H1 (cell line): ENCODE measurements around the gene MRI1. TPM values are rescaled to one million over a fixed set of nuclear protein-coding genes. Genes with fewer than 3 reads are reported as not detected.

Source experiments
- CTCF ChIA-PET: fragments of 300-600 bp; sonication (Branson Sonifier 250); formaldehyde crosslinking; loops from one replicate; lab custom pipeline; 2021; ENCODE audit not compliant: partially characterized antibody; lab: Charles Lee
- POLR2A ChIA-PET: fragments of 300-600 bp; sonication (Branson Sonifier 250); formaldehyde crosslinking; loops from one replicate; lab custom pipeline; 2021; ENCODE audit warnings: inconsistent platforms; ENCODE audit not compliant: partially characterized antibody; lab: Charles Lee
- DNase-seq, 2 experiments: peaks; one replicate each; pipeline versions ENCODE4 v3.0.0 to v3.0.0-alpha.2; 2010 to 2022; ENCODE audit warnings: low spot score in 2 of 2, low read depth in 1 of 2, mixed read lengths in 1 of 2
- FAIRE-seq: peaks from 2 replicates; lab custom pipeline; 2011; peaks lifted over from hg19 to GRCh38; lab: Jason Lieb, UNC
- H2AFZ ChIP-seq: 2 replicates; pipeline ENCODE4 v1.8.1; 2012; ENCODE audit warnings: low read length, inconsistent platforms
- H2AK5ac ChIP-seq: 2 replicates; pipeline ENCODE4 v1.6.1; 2013; ENCODE audit warnings: low read depth, low read length
- H2BK120ac ChIP-seq: replicated peaks from 2 replicates; pipeline ENCODE3; 2013; ENCODE audit warnings: low read depth, low read length, inconsistent platforms
- H2BK12ac ChIP-seq: 2 replicates; pipeline ENCODE4 v1.6.1; 2013; ENCODE audit warnings: low read depth, low read length
- H2BK15ac ChIP-seq: 2 replicates; pipeline ENCODE4 v1.6.1; 2013; ENCODE audit warnings: low read length
- H2BK20ac ChIP-seq: 2 replicates; pipeline ENCODE4 v1.6.1; 2013; ENCODE audit warnings: low read length
- H2BK5ac ChIP-seq: 2 replicates; pipeline ENCODE4 v1.6.1; 2013; ENCODE audit warnings: low read depth, low read length
- H3K14ac ChIP-seq: 2 replicates; pipeline ENCODE4 v1.6.1; 2013; ENCODE audit warnings: inconsistent platforms; ENCODE audit not compliant: insufficient read length
- H3K18ac ChIP-seq: 2 replicates; pipeline ENCODE4 v1.6.1; 2013; ENCODE audit warnings: low read length; ENCODE audit errors: extremely low read depth
- H3K23ac ChIP-seq: 2 replicates; pipeline ENCODE4 v1.6.1; 2013; ENCODE audit warnings: inconsistent platforms; ENCODE audit not compliant: insufficient read length
- H3K23me2 ChIP-seq: 2 replicates; pipeline ENCODE4 v1.6.1; 2013; ENCODE audit warnings: low read depth, low read length
- H3K27ac ChIP-seq: 2 replicates; pipeline ENCODE4 v1.6.1; 2011; ENCODE audit warnings: low read depth, low read length, inconsistent platforms
- H3K27me3 ChIP-seq, 4 experiments: replicated peaks in 1 of 4; 1 replicate in 1 of 4; 2 replicates in 3 of 4; pipeline versions ENCODE4 v1.6.1 to v1.8.1; 2011 to 2013; ENCODE audit warnings: low read length in 3 of 4, mild to moderate bottlenecking in 3 of 4, inconsistent platforms in 2 of 4, mixed read lengths in 2 of 4, moderate library complexity in 1 of 4; ENCODE audit not compliant: control insufficient read depth in 3 of 4, insufficient read depth in 3 of 4; ENCODE audit errors: extremely low read depth in 1 of 4
- H3K36me3 ChIP-seq, 4 experiments: 2 replicates each; pipeline versions ENCODE4 v1.6.1 to v1.8.1; 2011 to 2013; ENCODE audit warnings: mild to moderate bottlenecking in 4 of 4, low read length in 3 of 4, moderate library complexity in 2 of 4, control low read depth in 1 of 4, inconsistent platforms in 1 of 4; ENCODE audit not compliant: insufficient read depth in 4 of 4, control insufficient read depth in 2 of 4
- H3K4ac ChIP-seq: replicated peaks from 2 replicates; pipeline ENCODE3; 2013; ENCODE audit warnings: low read length, low read depth, mixed read lengths, inconsistent platforms; ENCODE audit not compliant: insufficient read length
- H3K4me1 ChIP-seq, 4 experiments: replicated peaks in 1 of 4; 1 replicate in 1 of 4; 2 replicates in 3 of 4; pipeline versions ENCODE4 v1.6.1 to v1.8.1; 2011 to 2013; ENCODE audit warnings: low read length in 3 of 4, inconsistent platforms in 2 of 4, mixed read lengths in 1 of 4; ENCODE audit not compliant: insufficient read depth in 4 of 4, control insufficient read depth in 3 of 4
- H3K4me2 ChIP-seq, 2 experiments: 2 replicates each; pipeline versions ENCODE4 v1.6.1 to v1.8.1; 2011 to 2013; ENCODE audit warnings: low read depth in 2 of 2, low read length in 2 of 2, control low read depth in 1 of 2, inconsistent platforms in 1 of 2, mild to moderate bottlenecking in 1 of 2; ENCODE audit not compliant: insufficient read depth in 1 of 2
- H3K4me3 ChIP-seq, 4 experiments: fragments of 200-600, 300-600 bp in 1 of 4; sonication (generic), shearing (Covaris generic), sonication (Bioruptor Twin) in 1 of 4; 2 replicates each; pipeline versions ENCODE4 v1.5.1 to v1.8.1; 2011 to 2016; ENCODE audit warnings: low read length in 4 of 4, low read depth in 3 of 4, control low read depth in 2 of 4, inconsistent platforms in 2 of 4, mild to moderate bottlenecking in 2 of 4, mixed read lengths in 1 of 4, moderate library complexity in 1 of 4; ENCODE audit not compliant: insufficient read depth in 2 of 4; ENCODE audit errors: extremely low read depth in 1 of 4
- H3K56ac ChIP-seq: replicated peaks from 2 replicates; pipeline ENCODE3; 2013; ENCODE audit warnings: low read depth, mild to moderate bottlenecking, mixed read lengths, low read length, inconsistent platforms; ENCODE audit not compliant: insufficient read length
- H3K79me1 ChIP-seq: 2 replicates; pipeline ENCODE4 v1.6.1; 2013; ENCODE audit warnings: low read depth, low read length, control low read depth
- H3K79me2 ChIP-seq, 2 experiments: 2 replicates each; pipeline versions ENCODE4 v1.6.1 to v1.8.1; 2012 to 2013; ENCODE audit warnings: low read length in 2 of 2, mild to moderate bottlenecking in 2 of 2, inconsistent platforms in 1 of 2; ENCODE audit not compliant: insufficient read depth in 2 of 2, control insufficient read depth in 1 of 2
- H3K9ac ChIP-seq, 4 experiments: replicated peaks in 1 of 4; 1 replicate in 1 of 4; 2 replicates in 3 of 4; pipeline versions ENCODE4 v1.6.1 to v1.8.1; 2011 to 2013; ENCODE audit warnings: low read depth in 3 of 4, low read length in 3 of 4, control low read depth in 2 of 4, mild to moderate bottlenecking in 2 of 4, moderate library complexity in 2 of 4, inconsistent platforms in 1 of 4; ENCODE audit errors: extremely low read depth in 1 of 4
- H3K9me3 ChIP-seq, 2 experiments: 2 replicates each; pipeline versions ENCODE4 v1.6.1 to v1.8.1; 2012 to 2013; ENCODE audit warnings: mild to moderate bottlenecking in 2 of 2, moderate library complexity in 2 of 2, control low read depth in 1 of 2, inconsistent platforms in 1 of 2, low read depth in 1 of 2, low read length in 1 of 2, mixed read lengths in 1 of 2; ENCODE audit not compliant: insufficient read depth in 2 of 2
- H4K20me1 ChIP-seq, 2 experiments: replicated peaks in 1 of 2; 2 replicates each; pipeline versions ENCODE3 to v1.8.1; 2011 to 2013; ENCODE audit warnings: inconsistent platforms in 2 of 2, low read length in 2 of 2, mild to moderate bottlenecking in 1 of 2; ENCODE audit not compliant: insufficient read depth in 2 of 2, control insufficient read depth in 1 of 2
- H4K5ac ChIP-seq: 2 replicates; pipeline ENCODE4 v1.6.1; 2013; ENCODE audit warnings: low read length, low read depth, mixed read lengths, inconsistent platforms; ENCODE audit not compliant: insufficient read length
- H4K8ac ChIP-seq: 2 replicates; pipeline ENCODE4 v1.8.0; 2013; ENCODE audit warnings: mild to moderate bottlenecking, moderate library complexity, low read length, inconsistent platforms; ENCODE audit not compliant: insufficient read depth; ENCODE audit errors: extremely low read depth
- H4K91ac ChIP-seq: replicated peaks from 2 replicates; pipeline ENCODE3; 2013; ENCODE audit warnings: low read length, mixed read lengths, inconsistent platforms; ENCODE audit not compliant: insufficient read length
- BACH1 ChIP-seq: IDR thresholded peaks from 2 replicates; pipeline ENCODE4 v1.6.1; 2012; ENCODE audit warnings: low read length, improper control_type of control experiment
- CREB1 ChIP-seq: IDR thresholded peaks from 2 replicates; pipeline ENCODE4 v1.6.1; 2012; ENCODE audit warnings: inconsistent platforms
- CTBP2 ChIP-seq: IDR thresholded peaks from 2 replicates; pipeline ENCODE4 v1.7.0; 2011; ENCODE audit warnings: borderline replicate concordance, mild to moderate bottlenecking, moderate library complexity, mixed read lengths, low read length; ENCODE audit not compliant: insufficient read depth, insufficient read length
- EGR1 ChIP-seq: IDR thresholded peaks from 2 replicates; pipeline ENCODE4 v1.6.1; 2011; ENCODE audit warnings: low read depth, low read length, borderline replicate concordance
- GTF2F1 ChIP-seq: IDR thresholded peaks from 2 replicates; pipeline ENCODE4 v1.6.1; 2012; ENCODE audit warnings: low read depth, low read length, improper control_type of control experiment, borderline replicate concordance
- POLR2A ChIP-seq, 2 experiments: IDR thresholded peaks; 1 replicate in 1 of 2; 2 replicates in 1 of 2; pipeline ENCODE4 v1.6.1; 2011; ENCODE audit warnings: low read depth in 2 of 2, low read length in 2 of 2, mild to moderate bottlenecking in 2 of 2; ENCODE audit errors: control extremely low read depth in 1 of 2
- POU5F1 ChIP-seq: IDR thresholded peaks from 2 replicates; pipeline ENCODE4 v1.6.1; 2011; ENCODE audit warnings: low read depth, mild to moderate bottlenecking, low read length, moderate library complexity
- RXRA ChIP-seq: IDR thresholded peaks from 2 replicates; pipeline ENCODE4 v1.6.1; 2011; ENCODE audit warnings: low read depth, mild to moderate bottlenecking, low read length, moderate library complexity; ENCODE audit not compliant: insufficient read depth
- SIX5 ChIP-seq: IDR thresholded peaks from 2 replicates; pipeline ENCODE4 v1.6.1; 2011; ENCODE audit warnings: mild to moderate bottlenecking, low read depth, low read length
- SUZ12 ChIP-seq: fragments of 200-600 bp; sonication (generic); IDR thresholded peaks from 2 replicates; pipeline ENCODE4 v1.6.1; 2012; ENCODE audit warnings: mild to moderate bottlenecking, inconsistent platforms, low read length, moderate library complexity, mixed read lengths
- TAF1 ChIP-seq: IDR thresholded peaks from 2 replicates; pipeline ENCODE4 v1.6.1; 2011; ENCODE audit warnings: mild to moderate bottlenecking, low read depth, low read length
- TAF7 ChIP-seq: optimal IDR thresholded peaks from 2 replicates; pipeline ENCODE3; 2011; ENCODE audit warnings: low read depth, mild to moderate bottlenecking, inconsistent platforms, low read length, moderate library complexity, borderline replicate concordance
- YY1 ChIP-seq: IDR thresholded peaks from 2 replicates; pipeline ENCODE4 v1.6.1; 2011; ENCODE audit warnings: low read depth, mild to moderate bottlenecking, low read length
- ZNF274 ChIP-seq: IDR thresholded peaks from 2 replicates; pipeline ENCODE4 v1.7.0; 2012; ENCODE audit warnings: low read length, borderline replicate concordance; ENCODE audit errors: extremely low read depth
- WGBS, 2 experiments: shearing (Covaris generic) in 1 of 2; methylation state at CpG; one replicate each; pipeline versions ENCODE4 v1.1.6 to v1.1.7; 2013 to 2015; ENCODE audit warnings: low lambda C conversion rate in 2 of 2, mixed read lengths in 2 of 2, inconsistent platforms in 1 of 2, low coverage in 1 of 2, missing lambda C conversion rate in 1 of 2; ENCODE audit not compliant: insufficient replicate concordance in 2 of 2, insufficient coverage in 1 of 2, insufficient read length in 1 of 2; ENCODE audit errors: extremely low coverage in 1 of 2, missing lambda C conversion rate in 1 of 2; 5-methylcytosine and 5-hydroxymethylcytosine counted together
- polyA plus RNA-seq, 7 experiments: library from polyadenylated mRNA; depleted of rRNA in 3 of 7; stranded (reverse) in 5 of 7; unstranded in 2 of 7; fragments of >200 nt in 5 of 7; fragments of 200-250 nt in 2 of 7; gene quantifications; 1 replicate in 5 of 7; 2 replicates in 1 of 7; 4 replicates in 1 of 7; pipeline versions ENCODE4 v1.2.1 to v1.2.3, GENCODE V29; 2011 to 2013; ENCODE audit warnings: missing spikeins in 2 of 7, mixed read lengths in 2 of 7
- total RNA-seq: library from RNA; stranded (reverse); fragmentation: NEBNext Ultra II Directional; extraction: Animal tissue kit (Norgen Biotek cat#: 25700); gene quantifications from 2 replicates; pipeline ENCODE4 v1.2.1, GENCODE V29; 2021

The MRI1 gene
- total and polyA plus RNA-seq, 2 of the 8 experiments (the other 6 are each of a cell fraction or from before 2014, with no cell fraction given) = 24.5 to 29.5 TPM

DNA sequence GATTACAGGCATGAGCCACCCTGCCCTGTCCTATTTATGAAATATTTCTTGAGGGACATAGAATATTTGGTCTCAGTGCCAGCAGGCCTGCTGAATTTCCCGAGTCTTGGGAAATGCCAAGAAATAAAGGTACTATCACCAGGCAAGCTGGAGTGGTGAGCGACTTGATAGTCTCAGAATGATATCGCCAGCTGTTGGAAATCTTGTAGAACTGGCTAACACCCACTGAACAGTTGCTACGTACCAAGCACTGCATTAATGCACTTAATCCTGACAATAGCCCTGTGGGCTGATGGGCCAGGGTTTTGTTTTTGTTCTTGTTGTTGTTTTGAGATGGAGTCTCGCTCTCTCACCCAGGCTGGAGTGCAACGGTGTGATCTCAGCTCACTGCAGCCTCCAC is 42.2 kb upstream of the MRI1 start:
- WGBS, 2 experiments = 95% methylated on average over 6 of the region's 6 CpGs; no CpG with 5 or more reads in 1 of the 2 experiments
- CTCF ChIA-PET = interaction anchor here (0.8 to 5.2 kb wide), 15 partner anchors 9 to 146 kb away, joined by 3 to 20 read pairs (median 5); a partner anchor contains a TSS

More for the DNA sequence above, 42.2 kb upstream of the MRI1 start:
- no peak overlapping the region for H2BK12ac ChIP-seq
- DNase-seq (no peak), FAIRE-seq (no peak)
- POLR2A ChIA-PET = interaction anchor here (0.6 to 1.3 kb wide), 2 partner anchors 8 to 15 kb away, joined by 3 to 5 read pairs; no protein-coding TSS in a partner anchor
- H3K27me3 ChIP-seq = no peaks in the 10 kb centered on the region
- H3K4me1 ChIP-seq = no peaks in the 10 kb centered on the region
- peak overlapping the region; percentile 38 for H3K4ac ChIP-seq
- H3K27ac ChIP-seq = no peak overlapping the region
- no peaks in the 10 kb centered on the region for H3K23me2 ChIP-seq
- H4K20me1 ChIP-seq = no peaks in the 10 kb centered on the region
- no peak overlapping the region for H2AK5ac ChIP-seq
- H3K14ac ChIP-seq = no peak overlapping the region
- H4K91ac ChIP-seq = no peak overlapping the region
- no peaks in the 10 kb centered on the region for H3K36me3 ChIP-seq
- no peak overlapping the region for H2AFZ ChIP-seq
- H3K4me3 ChIP-seq = no peak overlapping the region
- H4K8ac ChIP-seq = no peak overlapping the region
- no peak overlapping the region for H3K23ac ChIP-seq
- no peak overlapping the region for H2BK5ac ChIP-seq
- no peak overlapping the region for H2BK15ac ChIP-seq
- no peak overlapping the region for H2BK20ac ChIP-seq
- no peaks in the 10 kb centered on the region for H3K9me3 ChIP-seq
- no peak overlapping the region for H2BK120ac ChIP-seq
- no peak overlapping the region for H4K5ac ChIP-seq
- no peaks in the 10 kb centered on the region for H3K79me2 ChIP-seq
- TF ChIP-seq POLR2A (IDR thresholded peaks at IDR 0.05; ENCODE audit: control extremely low read depth in 1 of 2, low read depth in 2 of 2, low read length in 2 of 2) = no peak
- TF ChIP-seq CTBP2 = no peak
- no peak for TF ChIP-seq BACH1
- no peak for TF ChIP-seq CREB1
- no peak for TF ChIP-seq RXRA
- no peak for TF ChIP-seq ZNF274
- no peak for TF ChIP-seq SIX5
- TF ChIP-seq SUZ12 = no peak
- no peak for TF ChIP-seq TAF7
- no peak for TF ChIP-seq TAF1
- TF ChIP-seq GTF2F1 = no peak
- TF ChIP-seq EGR1 = no peak
- no peak for TF ChIP-seq POU5F1
- TF ChIP-seq YY1 = no peak
- H3K4me2 ChIP-seq = no peak overlapping the region
- no peaks in the 10 kb centered on the region for H3K79me1 ChIP-seq
- H3K9ac ChIP-seq = no peak overlapping the region
- no peak overlapping the region for H3K18ac ChIP-seq
- no peak overlapping the region for H3K56ac ChIP-seq
